Spleen (tissue), 7 donors: ENCODE results near the gene GSG1L.

Experiments
- POLR2A ChIP-seq, 3 donors: fragments of 450-650 bp; IDR thresholded peaks; one replicate each; pipeline ENCODE4 v1.5.1; 2017; ENCODE audit warnings: antibody characterized with exemption in 3 of 3, mild to moderate bottlenecking in 1 of 3
- POLR2AphosphoS5 ChIP-seq, 3 donors: sonication (generic); formaldehyde crosslinking; IDR thresholded peaks; one replicate each; pipeline ENCODE4 v1.5.1; 2017; ENCODE audit warnings: antibody characterized with exemption in 3 of 3
- TF ChIP-seq, protein P1 (sequence below), 11 experiments: fragments of 200-600 bp in 7 of 11; fragments of 450-650 bp in 4 of 11; sonication (generic) in 4 of 11; IDR thresholded peaks in 8 of 11; conservative IDR thresholded peaks in 3 of 11; 1 replicate in 7 of 11; 2 replicates in 4 of 11; pipeline versions ENCODE4 v1.4.0 to v1.8.0; 2016 to 2021; ENCODE audit warnings: antibody characterized with exemption in 11 of 11, inconsistent platforms in 4 of 11, mild to moderate bottlenecking in 1 of 11
- donor health status: DM: no; HTN: no; CAD: no; lungs with moderate emphysema.
- donor health status: DM: no; HTN: no; CAD: no.
- donor health status: DM: no; HTN: no; CAD: no.

DNA sequence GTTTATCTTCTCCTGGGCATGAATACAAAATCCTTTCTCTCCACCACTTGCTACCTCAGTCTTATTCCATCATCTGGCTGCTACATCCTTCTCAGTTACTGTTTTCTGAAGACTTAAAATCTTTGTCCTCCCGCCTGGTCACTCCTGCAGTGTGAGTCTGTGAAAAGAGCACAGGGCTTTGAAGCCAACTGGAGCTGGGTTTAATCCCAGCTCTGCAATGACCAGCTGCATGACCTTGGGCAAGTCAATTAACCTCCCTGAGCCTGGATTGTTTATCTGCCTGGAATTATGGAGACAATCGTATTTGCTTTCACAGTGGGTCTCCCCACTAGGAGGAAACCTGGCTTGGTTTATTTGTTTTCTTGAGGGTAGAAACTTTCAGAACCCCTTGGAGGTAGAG lies 183.2 kb downstream of the GSG1L start:
- TF ChIP-seq, protein P1, sequence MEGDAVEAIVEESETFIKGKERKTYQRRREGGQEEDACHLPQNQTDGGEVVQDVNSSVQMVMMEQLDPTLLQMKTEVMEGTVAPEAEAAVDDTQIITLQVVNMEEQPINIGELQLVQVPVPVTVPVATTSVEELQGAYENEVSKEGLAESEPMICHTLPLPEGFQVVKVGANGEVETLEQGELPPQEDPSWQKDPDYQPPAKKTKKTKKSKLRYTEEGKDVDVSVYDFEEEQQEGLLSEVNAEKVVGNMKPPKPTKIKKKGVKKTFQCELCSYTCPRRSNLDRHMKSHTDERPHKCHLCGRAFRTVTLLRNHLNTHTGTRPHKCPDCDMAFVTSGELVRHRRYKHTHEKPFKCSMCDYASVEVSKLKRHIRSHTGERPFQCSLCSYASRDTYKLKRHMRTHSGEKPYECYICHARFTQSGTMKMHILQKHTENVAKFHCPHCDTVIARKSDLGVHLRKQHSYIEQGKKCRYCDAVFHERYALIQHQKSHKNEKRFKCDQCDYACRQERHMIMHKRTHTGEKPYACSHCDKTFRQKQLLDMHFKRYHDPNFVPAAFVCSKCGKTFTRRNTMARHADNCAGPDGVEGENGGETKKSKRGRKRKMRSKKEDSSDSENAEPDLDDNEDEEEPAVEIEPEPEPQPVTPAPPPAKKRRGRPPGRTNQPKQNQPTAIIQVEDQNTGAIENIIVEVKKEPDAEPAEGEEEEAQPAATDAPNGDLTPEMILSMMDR (IDR thresholded peaks at IDR 0.05 in 8 of 11, conservative IDR thresholded peaks at IDR 0.05 in 3 of 11), result no peak
- no peak for TF ChIP-seq POLR2A (IDR thresholded peaks at IDR 0.05)
- TF ChIP-seq POLR2AphosphoS5 (IDR thresholded peaks at IDR 0.05), result no peak
